GM10847 (cell line): Measurements from ENCODE around the gene RNU1-4.
"Not testable (repeated sequence)": the region's sequence is repeated elsewhere in the genome, so short reads cannot be mapped to it uniquely, and the experiment has no call there.

Source experiments
- POLR2A ChIP-seq: IDR thresholded peaks from 2 replicates; pipeline ENCODE4 v1.6.1; 2011; ENCODE audit not compliant: insufficient read length; ENCODE audit errors: extremely low read depth

The RNU1-4 gene

DNA sequence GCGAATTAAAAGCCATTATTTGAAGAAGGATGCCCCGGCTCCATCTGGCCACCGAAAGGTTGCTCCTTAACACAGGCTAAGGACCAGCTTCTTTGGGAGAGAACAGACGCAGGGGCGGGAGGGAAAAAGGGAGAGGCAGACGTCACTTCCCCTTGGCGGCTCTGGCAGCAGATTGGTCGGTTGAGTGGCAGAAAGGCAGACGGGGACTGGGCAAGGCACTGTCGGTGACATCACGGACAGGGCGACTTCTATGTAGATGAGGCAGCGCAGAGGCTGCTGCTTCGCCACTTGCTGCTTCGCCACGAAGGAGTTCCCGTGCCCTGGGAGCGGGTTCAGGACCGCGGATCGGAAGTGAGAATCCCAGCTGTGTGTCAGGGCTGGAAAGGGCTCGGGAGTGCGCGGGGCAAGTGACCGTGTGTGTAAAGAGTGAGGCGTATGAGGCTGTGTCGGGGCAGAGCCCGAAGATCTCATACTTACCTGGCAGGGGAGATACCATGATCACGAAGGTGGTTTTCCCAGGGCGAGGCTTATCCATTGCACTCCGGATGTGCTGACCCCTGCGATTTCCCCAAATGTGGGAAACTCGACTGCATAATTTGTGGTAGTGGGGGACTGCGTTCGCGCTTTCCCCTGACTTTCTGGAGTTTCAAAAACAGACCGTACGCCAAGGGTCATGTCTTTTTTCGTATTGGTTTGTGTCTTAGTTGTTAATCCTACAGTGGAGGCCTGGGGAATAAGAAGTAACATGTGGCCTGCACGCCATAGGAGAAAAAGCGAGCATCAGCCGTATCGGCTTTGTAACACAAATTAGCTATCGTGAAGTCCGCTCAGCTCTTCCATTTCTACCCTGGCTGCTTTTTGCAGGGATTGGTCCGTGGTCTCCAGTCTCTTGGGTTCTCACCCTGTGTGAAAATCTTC, at the start of gene RNU1-4:
TSS of gene RNU1-4 (plus strand) at position 470 of the 918 bp plus-strand sequence.
- TF ChIP-seq POLR2A, result not testable (repeated sequence)

DNA sequence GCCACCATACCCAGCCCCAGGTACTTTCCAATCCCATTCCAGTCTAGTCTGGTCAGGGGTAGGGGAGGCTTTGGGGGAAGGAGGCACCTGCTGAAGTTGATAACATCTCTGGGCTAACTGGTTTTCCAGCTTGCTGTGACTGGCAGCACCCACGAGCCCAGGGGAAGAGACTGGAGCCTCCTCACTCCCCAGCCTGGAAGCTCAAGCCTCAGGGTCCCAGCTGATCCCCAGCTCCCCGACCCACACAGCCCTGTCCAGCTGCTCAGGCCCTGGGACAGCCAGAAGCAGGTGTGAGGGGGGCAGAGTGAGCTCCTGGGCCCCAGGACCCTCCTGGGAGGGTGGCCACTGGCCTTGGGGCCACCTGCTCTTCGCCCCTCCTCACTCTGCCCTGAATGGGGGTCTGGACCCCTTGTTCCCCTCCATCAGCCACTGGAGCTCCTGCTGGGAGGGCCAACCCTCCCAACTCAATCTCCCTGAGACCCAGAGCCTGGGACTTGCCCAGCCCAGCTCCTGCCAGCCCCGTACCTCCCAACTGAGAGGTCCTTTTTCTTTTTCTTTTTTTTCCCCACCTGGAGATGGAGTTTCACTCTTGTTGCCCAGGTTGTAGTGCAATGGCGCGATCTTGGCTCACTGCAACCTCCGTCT, 23.5 kb upstream of the RNU1-4 start:
- TF ChIP-seq POLR2A, result no peak

DNA sequence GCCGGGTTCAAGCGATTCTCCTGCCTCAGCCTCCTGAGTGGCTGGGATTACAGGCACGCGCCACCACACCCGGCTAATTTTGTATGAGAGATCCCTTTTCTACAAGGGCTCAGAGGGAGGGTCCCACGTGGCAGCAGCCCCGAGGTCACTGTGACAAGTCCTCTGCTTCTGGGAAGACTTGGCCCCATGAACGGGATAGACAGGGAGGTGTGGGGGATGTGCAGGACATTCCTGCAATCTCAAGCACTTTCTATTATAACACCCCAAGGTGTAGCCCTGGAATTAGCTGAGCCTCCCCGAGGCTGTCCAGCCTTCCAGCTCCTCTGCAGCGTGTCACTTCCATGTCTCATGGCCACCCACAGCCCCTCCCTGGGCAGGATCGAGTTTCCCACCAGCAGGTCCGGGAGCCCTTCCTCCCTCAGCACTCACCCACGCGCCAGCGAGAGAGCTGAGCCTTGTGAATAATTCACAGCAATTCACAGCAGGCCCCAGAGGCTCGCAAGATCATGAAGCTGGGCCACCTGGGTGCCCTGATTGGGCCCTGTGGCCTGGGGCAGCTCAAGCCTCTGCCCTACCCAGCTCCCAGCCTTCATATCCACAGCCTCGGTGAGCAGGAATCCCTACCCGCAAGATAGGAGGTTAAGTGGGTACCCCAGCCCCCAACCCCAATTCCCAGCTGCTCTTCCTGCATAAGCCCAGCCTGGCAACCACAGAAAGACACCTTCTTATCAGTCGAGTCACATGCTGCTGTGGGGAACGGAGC, 22.8 kb upstream of the RNU1-4 start:
- no peak for TF ChIP-seq POLR2A

DNA sequence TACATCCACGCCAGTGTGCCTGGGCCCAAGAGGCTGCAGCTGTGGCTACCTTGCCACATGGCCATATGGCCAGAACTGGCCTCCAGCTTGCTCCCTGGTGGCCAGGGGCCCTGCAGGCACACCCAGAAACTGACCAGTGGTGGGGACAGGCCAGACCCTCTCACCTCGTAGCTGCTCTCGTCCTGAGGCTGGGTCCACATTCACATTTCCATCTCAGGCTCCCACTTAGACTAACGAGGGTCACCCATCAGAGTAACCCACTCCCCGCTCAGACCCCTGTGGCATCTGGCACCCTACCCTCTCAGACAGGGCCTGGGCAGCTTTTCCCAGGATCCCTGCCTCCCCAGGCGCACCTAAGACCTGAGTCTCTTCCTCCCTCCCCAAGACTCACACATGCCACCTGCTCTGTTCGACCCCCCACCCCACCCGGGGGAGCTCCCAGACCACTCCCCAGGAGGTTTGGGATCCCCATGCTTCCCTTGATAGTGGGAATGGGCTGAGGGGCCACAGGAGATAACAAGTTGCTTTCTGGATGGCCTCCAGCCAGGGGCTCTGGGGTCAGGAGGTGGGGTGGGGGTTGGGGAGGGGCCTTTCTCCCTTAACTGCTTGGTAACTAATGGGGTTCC, 21.3 kb upstream of the RNU1-4 start:
- TF ChIP-seq POLR2A, result no peak

GRCh38 chr1:16719571-16720350, 20.6 kb upstream of the RNU1-4 start:
- no peak for TF ChIP-seq POLR2A

DNA sequence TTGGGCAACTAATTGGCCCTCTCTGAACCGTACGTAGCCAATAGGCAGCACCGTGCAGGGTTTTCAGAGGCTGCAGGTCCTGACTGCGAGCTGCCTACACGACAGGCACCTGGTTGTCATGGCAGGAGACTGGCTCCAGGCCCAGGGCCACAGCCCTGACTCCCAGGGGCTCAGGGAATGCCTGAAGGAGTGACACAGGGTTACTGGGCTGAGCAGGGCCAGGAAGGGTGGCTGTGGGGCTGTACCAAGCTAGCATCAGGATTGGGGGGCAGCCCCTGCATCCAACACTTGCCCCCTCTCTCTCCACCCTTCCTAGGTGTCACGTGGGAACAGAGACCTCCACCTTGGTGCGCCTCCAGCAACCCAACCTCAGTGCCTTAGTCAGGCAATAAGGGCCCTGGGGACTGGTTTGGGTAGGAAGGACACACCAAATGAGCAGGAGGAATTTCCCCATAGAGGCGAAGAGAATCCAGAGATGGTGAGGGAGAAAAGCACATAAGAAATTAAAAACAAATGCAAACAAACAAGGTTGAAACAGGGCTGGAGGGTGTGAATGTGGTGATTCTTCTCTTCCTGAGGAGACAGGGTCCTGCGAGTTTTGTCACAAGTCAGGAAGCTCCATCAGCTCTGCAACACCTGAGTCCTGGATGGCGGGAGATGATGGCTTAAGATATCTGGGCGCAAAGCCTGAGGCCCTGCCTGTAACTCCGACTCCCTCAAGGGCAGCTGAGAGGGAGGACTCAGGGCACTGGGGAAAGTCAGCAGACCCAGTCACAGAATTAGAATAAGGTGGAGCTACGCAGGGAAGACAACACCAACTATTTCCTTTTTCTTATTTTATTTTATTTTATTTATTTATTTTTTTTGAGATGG, 19.7 kb upstream of the RNU1-4 start:
- TF ChIP-seq POLR2A, result no peak

DNA sequence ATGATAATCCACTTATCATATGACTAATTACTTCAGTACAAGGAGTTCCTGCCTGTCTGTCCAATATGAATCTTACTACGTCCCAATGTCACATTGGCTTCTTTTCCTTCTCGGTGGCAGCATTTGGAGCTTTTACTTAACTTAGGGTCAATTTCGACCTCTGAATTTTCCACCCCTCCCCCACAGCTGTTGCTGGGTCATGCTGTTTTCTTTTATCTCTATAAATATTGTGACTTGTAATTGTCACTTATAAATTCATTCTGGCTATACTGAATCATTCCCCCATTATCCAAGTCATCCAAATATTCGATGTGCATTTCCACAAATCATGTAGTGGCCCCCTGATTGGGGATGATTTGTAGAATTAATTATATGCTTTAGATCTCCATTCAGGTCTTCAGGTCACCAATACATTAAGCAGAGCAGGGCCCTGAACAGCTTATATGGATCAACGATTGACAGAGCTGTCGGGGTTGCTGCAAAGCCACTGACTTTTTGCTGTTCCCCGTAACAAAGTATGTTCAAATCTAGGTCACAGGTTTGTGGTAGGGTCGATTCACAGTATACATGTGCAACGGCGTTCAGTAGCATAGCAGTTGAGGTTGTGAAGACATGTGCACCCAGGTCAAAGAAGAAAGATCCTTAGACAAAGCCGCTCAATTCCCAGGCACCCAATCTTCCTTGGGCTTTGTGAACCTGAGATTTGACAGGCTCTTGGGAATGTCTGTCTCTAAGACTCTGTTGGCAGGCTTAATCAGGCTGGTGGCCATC, 18.3 kb upstream of the RNU1-4 start:
- no peak for TF ChIP-seq POLR2A

GRCh38 chr1:16724718-16725438, 15.4 kb upstream of the RNU1-4 start:
- TF ChIP-seq POLR2A, result no peak

GRCh38 chr1:16727190-16728111, 12.9 kb upstream of the RNU1-4 start:
- TF ChIP-seq POLR2A, result no peak
